LoVo (cell line): ENCODE measurements around the gene APBB3.

ENCODE experiments used
- DNase-seq: peaks from one replicate; pipeline ENCODE4 v3.0.0-alpha.2; 2016; ENCODE audit warnings: low spot score

The APBB3 gene

GRCh38 chr5:140553657-140554056 is 10.7 kb downstream of the APBB3 start:
- no peak for DNase-seq

- no peak for DNase-seq
These were observed 12.5 kb downstream of the APBB3 start for GRCh38 chr5:140551872-140552271.

GRCh38 chr5:140550147-140551079 is 14.0 kb downstream of the APBB3 start:
- no peak for DNase-seq

- peak; percentile 67 for DNase-seq
These were observed 14.9 kb downstream of the APBB3 start for GRCh38 chr5:140549237-140550144.

- DNase-seq: no peak
These were observed 15.6 kb downstream of the APBB3 start for GRCh38 chr5:140548791-140549190.

- DNase-seq: no peak
These were observed 16.1 kb downstream of the APBB3 start for GRCh38 chr5:140548300-140548688.

- peak; percentile 98 for DNase-seq
These were observed 16.7 kb downstream of the APBB3 start, which contains the start of gene EIF4EBP3 for GRCh38 chr5:140547508-140548299. Gene EIF4EBP3 (plus strand): TSS chr5:140547662. CDS start chr5:140547738, 76 bp downstream.

GRCh38 chr5:140546851-140547507 is 17.4 kb downstream of the APBB3 start:
- no peak for DNase-seq

- no peak for DNase-seq
These were observed 18.8 kb downstream of the APBB3 start for GRCh38 chr5:140545606-140546005.

GRCh38 chr5:140544986-140545385 is 19.4 kb downstream of the APBB3 start:
- DNase-seq: no peak

- DNase-seq: no peak
These were observed 21.4 kb downstream of the APBB3 start for GRCh38 chr5:140542972-140543371.

GRCh38 chr5:140540227-140540626 is 24.2 kb downstream of the APBB3 start:
- DNase-seq: no peak

- DNase-seq: no peak
These were observed 40.4 kb downstream of the APBB3 start for GRCh38 chr5:140524003-140524402.

GRCh38 chr5:140513124-140513523 is 51.3 kb downstream of the APBB3 start:
- no peak for DNase-seq

GRCh38 chr5:140509898-140510297 is 54.5 kb downstream of the APBB3 start:
- DNase-seq: no peak
